ENCODE measurements around the gene HPN. TPM values are rescaled to one million over a fixed set of nuclear protein-coding genes. Genes with fewer than 3 reads are reported as not detected.

The HPN gene
- total RNA-seq, 1 donor from 2014 or later: 564 TPM

DNA sequence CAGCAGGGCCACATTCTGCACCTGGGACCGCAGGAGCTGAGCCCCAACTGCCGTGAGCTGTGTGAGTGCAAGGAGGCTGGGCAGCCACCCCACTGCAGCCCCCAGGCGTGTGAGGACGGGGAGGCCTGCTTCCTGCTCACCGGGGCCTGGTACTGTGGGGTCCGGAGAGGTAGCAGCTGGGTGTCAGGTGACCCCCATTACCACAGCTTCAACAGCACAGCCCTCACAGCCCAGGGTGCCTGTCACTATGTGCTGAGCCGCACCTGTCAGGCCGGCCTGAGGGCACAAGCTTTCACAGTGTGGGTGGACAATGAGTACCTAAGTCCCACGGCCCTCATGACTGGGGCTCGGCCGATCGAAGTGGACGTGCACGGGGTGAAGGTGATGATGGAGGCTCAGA is 38.3 kb downstream of the HPN start:
- DNase-seq (ENCODE audit: low spot score) (no peak), ATAC-seq (no peak)

GRCh38 chr19:35080613-35081170 is 39.2 kb downstream of the HPN start:
- peak; percentile 85 for ATAC-seq
- peak; percentile 77 for DNase-seq (ENCODE audit: low spot score)

DNA sequence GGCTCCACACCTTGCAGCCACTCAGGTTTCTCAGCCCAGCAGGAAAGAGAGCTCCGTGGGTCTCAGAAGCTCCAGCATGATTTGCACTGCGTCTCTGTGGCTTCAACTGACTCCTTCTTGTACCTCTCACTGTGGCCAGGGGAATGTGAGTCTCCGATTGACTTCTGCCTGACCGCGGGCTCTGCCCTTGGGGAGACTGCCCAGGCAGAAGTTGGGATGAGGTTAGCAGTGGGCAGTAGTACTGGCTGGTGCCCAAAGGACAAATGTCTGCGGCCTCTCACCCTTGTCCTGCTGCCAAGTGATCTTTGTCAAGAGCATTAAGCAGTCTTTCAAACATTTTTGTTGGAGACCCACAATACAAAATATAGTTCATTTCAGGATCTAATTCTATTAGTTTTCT is 39.7 kb downstream of the HPN start:
- DNase-seq (ENCODE audit: low spot score): peak; percentile 91
- peak; percentile 89 for ATAC-seq

DNA sequence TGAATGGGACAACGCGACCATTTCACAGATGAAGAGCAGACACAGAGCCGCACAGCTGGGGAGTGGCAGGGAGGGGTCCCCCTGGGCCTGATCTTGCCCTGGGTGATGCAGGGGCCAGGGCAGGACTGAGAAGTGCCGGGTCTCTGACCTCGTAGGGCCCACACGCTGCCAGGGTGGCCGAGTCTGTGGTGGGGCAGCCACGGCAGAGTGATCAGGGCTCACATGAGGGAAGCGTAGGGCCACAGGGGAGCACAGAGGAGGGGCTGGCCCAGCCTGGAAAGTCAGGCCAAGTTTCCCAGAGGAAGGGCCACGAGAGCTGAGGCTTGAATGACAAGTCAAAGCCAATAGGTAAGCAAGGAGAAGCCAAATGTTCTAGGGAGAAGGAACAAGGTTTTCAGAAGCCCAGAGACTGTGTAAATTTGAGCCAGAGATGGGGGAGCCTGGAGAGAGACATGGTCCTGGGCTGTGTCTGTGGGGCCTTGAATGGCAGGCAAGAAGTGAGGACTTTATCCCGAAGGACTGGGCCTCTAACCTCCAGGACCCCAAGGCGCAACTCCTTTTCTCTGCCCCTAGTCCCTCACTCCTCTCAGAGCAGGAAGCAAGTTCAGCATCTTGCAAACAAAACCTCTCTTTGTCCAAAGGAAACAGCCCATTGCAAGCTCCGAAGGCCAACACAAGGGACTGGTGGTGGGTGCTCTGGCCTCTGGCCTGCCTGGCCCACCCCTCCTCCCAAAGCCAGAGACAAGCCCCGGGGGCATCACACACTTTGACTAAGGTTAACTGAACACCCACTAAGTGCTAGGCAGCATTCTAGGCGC is 42.4 kb downstream of the HPN start:
- no peak for ATAC-seq

DNA sequence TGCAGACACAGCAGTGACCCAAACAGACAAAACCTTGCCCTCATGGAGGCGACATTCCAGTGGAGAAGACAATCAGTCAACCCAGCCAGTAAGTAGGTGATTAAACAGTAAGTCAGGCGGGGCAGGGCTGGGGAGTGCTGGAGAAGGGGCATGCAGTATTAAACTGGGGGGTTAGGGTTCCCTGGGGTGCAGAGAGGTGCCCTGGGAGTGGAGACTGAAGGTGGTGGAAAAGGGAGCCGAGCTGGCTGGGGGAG is 42.9 kb downstream of the HPN start:
- DNase-seq (ENCODE audit: low spot score) (no peak), ATAC-seq (no peak)

More for the DNA sequence above, 42.4 kb downstream of the HPN start:
- DNase-seq (ENCODE audit: low spot score): no peak

DNA sequence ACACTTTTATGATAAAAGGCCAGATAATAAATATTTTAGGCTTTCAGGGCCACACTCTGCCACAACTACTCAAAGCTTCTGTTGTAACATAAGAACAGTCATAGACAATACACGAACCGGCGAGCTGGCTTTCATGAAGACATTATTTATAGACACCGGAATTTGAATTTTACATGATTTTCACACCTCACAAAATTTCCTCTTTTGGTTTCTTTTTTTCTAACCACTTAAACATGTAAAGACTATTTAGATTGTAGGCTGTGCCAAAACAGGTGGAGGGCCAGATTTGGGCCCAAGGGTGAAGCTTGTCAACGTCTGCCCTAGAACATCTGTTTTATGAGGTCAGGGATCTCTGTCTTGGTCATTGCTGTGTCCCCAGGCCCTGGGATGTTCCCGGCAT is 44.4 kb downstream of the HPN start:
- ATAC-seq (no peak), DNase-seq (ENCODE audit: low spot score) (no peak)

DNA sequence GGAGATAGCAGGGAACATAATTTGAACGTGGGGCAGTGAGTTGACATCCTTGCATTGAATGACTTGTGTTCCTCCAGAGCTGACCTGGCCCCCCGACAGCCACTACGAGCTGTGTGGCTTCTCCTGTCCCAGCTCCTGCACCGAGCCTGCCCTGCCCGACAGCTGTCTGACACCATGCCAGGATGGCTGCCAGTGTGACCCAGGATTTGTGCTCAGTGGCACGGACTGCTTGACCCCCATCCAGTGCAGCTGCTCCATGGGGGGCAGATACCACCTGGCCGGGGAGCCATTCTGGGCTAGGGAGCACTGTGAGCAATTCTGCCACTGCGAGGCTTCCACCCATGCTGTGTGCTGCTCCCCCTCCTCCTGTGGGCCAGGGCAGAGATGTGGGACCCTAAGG is 44.9 kb downstream of the HPN start:
- ATAC-seq: no peak
- no peak for DNase-seq (ENCODE audit: low spot score)

DNA sequence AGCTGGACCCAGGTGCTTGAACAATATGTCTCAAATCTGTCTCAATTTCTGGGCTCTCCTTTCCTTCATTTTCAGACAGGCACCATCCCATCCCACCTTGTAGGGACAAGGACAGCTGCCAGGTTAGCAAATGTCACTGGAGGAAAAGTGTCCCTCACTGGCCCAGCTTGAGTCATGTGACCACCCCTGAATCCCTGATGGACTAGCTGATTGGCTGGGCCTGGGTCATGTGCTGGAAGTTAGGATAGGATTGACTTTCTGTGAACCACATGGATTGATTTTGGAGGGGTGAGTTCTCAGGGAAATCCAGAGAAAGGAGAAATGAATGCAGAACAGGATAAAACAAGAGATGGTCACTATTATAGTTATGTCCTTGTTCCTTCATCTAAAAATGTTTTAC is 45.9 kb downstream of the HPN start:
- no peak for DNase-seq (ENCODE audit: low spot score)

DNA sequence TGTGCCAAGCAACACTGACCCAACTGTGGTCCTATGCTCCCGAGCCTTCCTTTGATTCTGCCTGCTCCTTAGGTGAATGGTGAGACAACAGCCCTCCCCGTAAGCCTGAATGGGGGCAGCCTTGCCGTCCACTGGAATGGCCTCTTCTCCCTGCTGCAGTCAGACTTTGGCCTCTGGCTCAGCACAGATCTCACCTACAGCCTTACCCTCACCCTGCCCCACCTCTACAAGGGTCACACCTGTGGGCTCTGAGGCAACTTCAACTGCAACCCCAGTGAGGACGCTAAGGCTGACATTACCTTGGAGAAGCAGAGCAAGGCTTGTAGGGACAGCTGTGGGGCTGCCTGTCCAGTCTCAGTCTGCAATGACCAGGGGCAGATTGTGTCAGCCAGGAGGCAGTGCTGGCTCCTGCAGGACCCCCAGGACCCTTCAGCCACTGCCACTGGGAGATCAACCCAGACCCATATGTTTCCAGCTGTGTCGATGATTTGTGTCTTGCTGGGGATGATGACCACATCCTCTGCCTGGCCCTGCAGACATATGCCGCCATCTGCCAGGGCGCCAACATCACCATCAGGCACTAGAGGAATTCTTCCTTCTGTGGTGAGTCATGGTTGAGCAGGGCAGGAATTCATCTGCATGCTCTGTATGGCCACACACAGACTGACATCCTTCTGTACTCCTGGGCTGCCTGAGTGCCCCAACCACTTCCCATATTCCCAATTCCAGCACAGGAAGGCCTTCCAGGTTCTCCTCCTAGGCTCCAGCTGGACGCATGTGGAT is 46.8 kb downstream of the HPN start:
- DNase-seq (ENCODE audit: low spot score) (no peak), ATAC-seq (no peak)

More for the DNA sequence above, 45.9 kb downstream of the HPN start:
- no peak for ATAC-seq

DNA sequence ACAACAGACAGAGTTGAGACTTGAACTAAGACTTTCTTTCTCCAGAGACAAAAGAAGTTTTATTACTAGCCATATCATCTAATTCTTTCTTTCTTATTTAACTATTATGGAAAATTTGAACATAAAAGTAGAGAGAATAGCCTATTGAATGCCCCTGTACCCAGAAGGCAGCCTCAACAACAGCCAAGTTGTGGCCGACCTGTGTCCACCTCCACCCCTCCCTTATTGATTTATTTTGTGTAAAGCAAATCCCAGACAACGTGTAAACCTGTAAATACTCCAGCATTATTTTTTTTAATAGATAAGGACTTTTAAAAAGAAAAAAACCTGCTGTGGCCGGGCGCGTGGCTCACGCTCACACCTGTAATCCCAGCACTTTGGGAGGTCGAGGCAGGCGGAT is 48.0 kb downstream of the HPN start:
- DNase-seq (ENCODE audit: low spot score) (no peak), ATAC-seq (peak; percentile 49)

GRCh38 chr19:35090160-35090505 is 48.6 kb downstream of the HPN start:
- DNase-seq (ENCODE audit: low spot score) (no peak), ATAC-seq (peak; percentile 39)

- DNase-seq (ENCODE audit: low spot score) (peak; percentile 81), ATAC-seq (peak; percentile 92)
Measured at GRCh38 chr19:35090506-35091214, 49.1 kb downstream of the HPN start.

DNA sequence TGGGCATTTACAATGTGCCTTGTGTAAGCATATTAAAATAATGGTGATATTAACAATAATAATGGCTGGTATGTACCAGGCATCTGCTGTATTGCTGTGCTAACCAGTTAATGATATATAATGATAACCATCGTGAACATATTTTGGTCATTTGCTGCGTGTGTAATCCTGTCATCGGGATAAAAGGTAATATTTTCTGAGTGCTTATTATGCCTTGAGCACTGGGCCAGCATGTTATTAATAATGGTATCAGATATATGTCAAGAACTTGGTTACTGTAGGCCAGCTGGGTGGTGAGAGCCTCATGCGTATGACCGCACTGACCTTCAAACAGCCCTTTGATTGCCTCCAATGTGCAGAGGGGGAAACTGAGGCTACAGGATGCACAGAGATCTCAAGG is 51.9 kb downstream of the HPN start:
- DNase-seq (ENCODE audit: low spot score): no peak
- no peak for ATAC-seq

GRCh38 chr19:35093941-35094647 is 52.6 kb downstream of the HPN start:
- DNase-seq (ENCODE audit: low spot score): no peak

GRCh38 chr19:35094656-35095055 is 53.1 kb downstream of the HPN start:
- no peak for ATAC-seq
- DNase-seq (ENCODE audit: low spot score): no peak

More at GRCh38 chr19:35093941-35094647, 52.6 kb downstream of the HPN start:
- no peak for ATAC-seq

DNA sequence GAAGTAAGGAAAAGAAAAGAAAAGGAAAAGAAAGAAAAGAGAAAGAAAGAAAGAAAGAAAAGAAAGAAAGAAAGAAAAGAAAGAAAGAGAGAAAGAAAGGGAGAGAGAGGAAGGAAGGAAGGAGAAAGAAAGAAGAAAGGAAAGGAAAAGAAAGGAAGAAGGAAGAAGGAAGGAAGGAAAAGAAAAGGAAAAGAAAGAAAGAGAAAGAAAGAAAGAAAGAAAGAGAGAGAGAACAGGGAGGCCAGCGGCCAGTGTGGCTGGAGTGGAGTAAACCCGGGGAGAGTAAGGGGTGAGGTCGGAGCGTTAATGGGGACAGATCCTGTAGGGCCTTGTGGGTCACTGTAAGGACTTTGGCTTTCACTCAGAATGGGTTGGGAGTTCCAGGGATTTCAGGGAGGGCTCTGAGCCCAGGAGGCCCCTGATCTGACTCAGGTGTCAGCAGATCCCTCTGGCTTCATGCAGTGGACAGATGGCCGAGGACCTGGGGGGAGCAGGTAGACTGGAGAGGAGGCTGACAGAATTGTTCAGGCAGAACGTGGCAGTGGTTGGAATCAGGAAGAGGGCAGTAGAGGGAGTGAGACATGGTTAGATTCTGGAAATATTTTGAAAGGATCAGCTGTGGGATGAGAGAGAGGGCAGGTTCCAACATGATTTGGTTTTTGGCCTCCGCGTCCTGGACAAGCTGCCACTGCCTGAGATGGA is 54.3 kb downstream of the HPN start:
- ATAC-seq (no peak), DNase-seq (ENCODE audit: low spot score) (no peak)

DNA sequence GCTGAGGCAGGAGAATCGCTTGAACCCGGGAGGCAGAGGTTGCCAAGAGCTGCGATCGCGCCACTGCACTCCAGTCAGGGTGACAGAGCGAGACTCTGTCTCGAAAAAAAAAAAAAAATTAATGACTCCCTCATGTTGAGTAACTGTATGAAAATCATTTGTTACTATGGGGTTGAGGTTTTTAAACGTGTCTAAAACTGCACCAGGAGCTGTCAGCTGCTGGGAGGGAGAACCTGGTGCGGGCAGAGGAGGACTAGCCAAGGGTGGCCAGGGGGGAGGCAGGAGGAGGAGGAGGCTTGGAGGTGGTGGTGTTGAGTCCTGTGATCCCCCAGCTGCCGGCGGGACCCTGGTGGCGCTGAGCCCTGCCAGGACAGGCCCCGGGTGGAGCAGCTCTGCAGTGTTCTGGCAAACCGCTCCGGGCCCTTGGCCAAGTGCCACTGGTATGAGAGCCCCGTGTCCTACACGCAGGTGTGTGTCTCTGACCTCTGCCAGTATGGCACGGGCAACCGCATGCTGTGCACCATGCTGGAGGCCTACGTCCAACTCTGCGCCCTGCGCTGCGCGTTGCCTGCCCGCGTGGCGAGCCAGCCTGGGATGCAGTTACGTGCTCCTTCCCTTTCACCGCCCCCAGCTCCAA is 57.0 kb downstream of the HPN start:
- ATAC-seq: peak; percentile 89
- peak; percentile 84 for DNase-seq (ENCODE audit: low spot score)

GRCh38 chr19:35099155-35099896 is 57.8 kb downstream of the HPN start:
- ATAC-seq: peak; percentile 57
- no peak for DNase-seq (ENCODE audit: low spot score)

- ATAC-seq (no peak), DNase-seq (ENCODE audit: low spot score) (no peak)
Measured at GRCh38 chr19:35099897-35100275, 58.4 kb downstream of the HPN start.
